Activated B cell treated with CpG ODN at 0.5 μM for 24 hours (primary cell): Measurements from ENCODE around the gene P4HB. TPM values are rescaled to one million over a fixed set of nuclear protein-coding genes. Genes with fewer than 3 reads are reported as not detected.

Source experiments
- ATAC-seq: fragments of 200-7000 bp; cut with Tn5 transposase; one replicate; pipeline ENCODE4 v1.10.0; 2021; ENCODE audit warnings: low read depth, mild to moderate bottlenecking, moderate library complexity
- CTCF ChIA-PET: fragments of 350-600 bp; sonication (Branson Sonifier 250); formaldehyde crosslinking; loops from one replicate; lab custom pipeline; 2021; ENCODE audit warnings: antibody characterized with exemption; lab: Charles Lee
- POLR2A ChIA-PET: fragments of 350-600 bp; sonication (Branson Sonifier 250); formaldehyde crosslinking; loops from one replicate; lab custom pipeline; 2021; ENCODE audit warnings: antibody characterized with exemption; lab: Charles Lee
- DNase-seq: peaks from one replicate; pipeline ENCODE4 v3.0.0; 2022
- H3K27ac Mint-ChIP-seq: one replicate; pipeline ENCODE4 v1.8.0; 2020; ENCODE audit warnings: mixed read lengths
- H3K27me3 Mint-ChIP-seq: one replicate; pipeline ENCODE4 v1.8.0; 2021; ENCODE audit warnings: mixed read lengths
- H3K36me3 Mint-ChIP-seq: one replicate; pipeline ENCODE4 v1.8.0; 2021; ENCODE audit warnings: low read depth, mixed read lengths
- H3K4me1 Mint-ChIP-seq: one replicate; pipeline ENCODE4 v1.8.0; 2021; ENCODE audit warnings: mixed read lengths
- H3K4me3 Mint-ChIP-seq: one replicate; pipeline ENCODE4 v1.8.0; 2020; ENCODE audit warnings: mild to moderate bottlenecking, mixed read lengths
- H3K9me3 Mint-ChIP-seq: one replicate; pipeline ENCODE4 v1.8.0; 2020; ENCODE audit warnings: mixed read lengths
- intact Hi-C: fragments of 100-400 bp; cut with micrococcal nuclease; formaldehyde crosslinking; loops from one replicate; pipeline ENCODE4 v1.15.1; 2024
- total RNA-seq: library from RNA; stranded (reverse); gene quantifications from 2 replicates; pipeline ENCODE4 v1.2.3, GENCODE V29; 2022
- TF ChIP-seq, protein P1 (sequence below): fragments of 200-600 bp; IDR thresholded peaks from one replicate; pipeline ENCODE4 v1.8.0; 2022; ENCODE audit warnings: antibody characterized with exemption, mild to moderate bottlenecking

P4HB gene
- total RNA-seq, 1 donor from 2014 or later = 225 TPM

DNA sequence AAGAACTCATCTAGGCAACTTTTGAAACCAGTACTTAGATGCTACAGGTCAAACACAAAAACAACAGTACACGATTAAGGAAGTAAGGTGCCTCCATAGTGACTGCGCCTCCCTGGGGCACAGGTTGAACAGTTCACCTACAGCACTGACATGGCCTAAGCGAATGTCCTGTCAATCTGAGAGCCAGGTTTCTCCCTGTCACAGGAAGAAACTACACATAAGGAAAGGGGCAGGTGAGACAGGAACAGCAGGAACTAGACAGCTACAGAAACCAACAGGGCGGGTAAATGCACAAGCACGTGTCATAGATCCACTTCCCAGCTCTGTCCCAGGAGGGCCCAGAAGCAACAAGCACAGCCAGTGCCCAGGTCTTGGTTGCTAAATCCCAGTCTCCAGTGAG is 18.8 kb upstream of the P4HB start:
- Mint-ChIP-seq H3K36me3 (peaks cover 40% of the 10 kb centered on the region), H3K27me3 (no peaks in the 10 kb centered on the region), H3K4me1 (no peaks in the 10 kb centered on the region), H3K9me3 (no peaks in the 10 kb centered on the region), H3K27ac (no peak overlapping the region), H3K4me3 (no peak overlapping the region)
- DNase-seq = no peak
- ATAC-seq = no peak
- ChIA-PET POLR2A (no interaction called here), CTCF (no interaction called here)
- intact Hi-C loops = no loop called here
- TF ChIP-seq, protein P1, sequence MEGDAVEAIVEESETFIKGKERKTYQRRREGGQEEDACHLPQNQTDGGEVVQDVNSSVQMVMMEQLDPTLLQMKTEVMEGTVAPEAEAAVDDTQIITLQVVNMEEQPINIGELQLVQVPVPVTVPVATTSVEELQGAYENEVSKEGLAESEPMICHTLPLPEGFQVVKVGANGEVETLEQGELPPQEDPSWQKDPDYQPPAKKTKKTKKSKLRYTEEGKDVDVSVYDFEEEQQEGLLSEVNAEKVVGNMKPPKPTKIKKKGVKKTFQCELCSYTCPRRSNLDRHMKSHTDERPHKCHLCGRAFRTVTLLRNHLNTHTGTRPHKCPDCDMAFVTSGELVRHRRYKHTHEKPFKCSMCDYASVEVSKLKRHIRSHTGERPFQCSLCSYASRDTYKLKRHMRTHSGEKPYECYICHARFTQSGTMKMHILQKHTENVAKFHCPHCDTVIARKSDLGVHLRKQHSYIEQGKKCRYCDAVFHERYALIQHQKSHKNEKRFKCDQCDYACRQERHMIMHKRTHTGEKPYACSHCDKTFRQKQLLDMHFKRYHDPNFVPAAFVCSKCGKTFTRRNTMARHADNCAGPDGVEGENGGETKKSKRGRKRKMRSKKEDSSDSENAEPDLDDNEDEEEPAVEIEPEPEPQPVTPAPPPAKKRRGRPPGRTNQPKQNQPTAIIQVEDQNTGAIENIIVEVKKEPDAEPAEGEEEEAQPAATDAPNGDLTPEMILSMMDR = no peak

DNA sequence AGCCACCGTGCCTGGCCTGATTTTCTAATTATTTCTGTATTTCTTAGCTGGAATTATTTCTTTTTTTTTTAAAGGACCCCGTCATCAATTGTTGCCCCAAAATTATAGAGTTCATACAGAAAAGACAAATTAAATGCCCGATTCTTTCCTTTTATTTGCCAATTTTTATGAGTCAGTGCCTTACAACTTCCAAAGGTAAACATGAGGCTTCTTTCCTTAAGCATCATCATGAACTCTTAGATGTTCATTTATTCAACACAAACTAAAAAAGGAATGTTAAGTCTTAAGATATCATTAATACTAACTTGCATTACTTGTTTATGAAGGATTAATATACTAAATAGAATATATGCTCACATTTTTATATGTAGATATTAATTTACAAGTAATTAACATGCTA is 18.0 kb upstream of the P4HB start:
- intact Hi-C loops = no loop called here
- TF ChIP-seq, protein P1 = no peak
- Mint-ChIP-seq H3K36me3 (peaks cover 35% of the 10 kb centered on the region), H3K27ac (no peak overlapping the region), H3K9me3 (no peaks in the 10 kb centered on the region), H3K27me3 (no peaks in the 10 kb centered on the region), H3K4me3 (no peak overlapping the region), H3K4me1 (peaks cover 6% of the 10 kb centered on the region)
- ATAC-seq (no peak), DNase-seq (no peak)
- CTCF ChIA-PET = no interaction called here
- POLR2A ChIA-PET = no interaction called here

DNA sequence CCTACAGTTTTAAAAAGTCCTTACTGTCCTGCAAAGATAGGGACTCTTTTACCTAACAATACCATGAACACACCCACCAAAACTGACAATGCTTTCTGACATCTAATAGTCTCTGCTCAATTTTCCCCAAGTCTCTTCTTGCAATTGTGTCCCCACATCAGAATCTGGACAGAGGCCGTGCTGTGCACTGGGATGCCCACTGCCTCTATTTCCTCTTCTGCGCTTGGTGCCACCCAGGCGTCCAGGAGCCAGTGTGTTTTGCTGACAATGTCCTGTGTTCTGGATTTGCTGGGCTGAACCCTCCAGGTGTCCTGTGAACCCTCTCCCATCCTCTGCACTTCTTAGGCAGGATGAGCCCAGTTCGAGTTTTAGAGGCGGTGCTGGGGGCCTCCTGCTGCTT is 17.2 kb upstream of the P4HB start:
- TF ChIP-seq, protein P1 = no peak
- POLR2A ChIA-PET = no interaction called here
- intact Hi-C loops = no loop called here
- Mint-ChIP-seq H3K4me3 (no peak overlapping the region), H3K27ac (no peak overlapping the region), H3K27me3 (no peaks in the 10 kb centered on the region), H3K9me3 (no peaks in the 10 kb centered on the region), H3K4me1 (peaks cover 14% of the 10 kb centered on the region), H3K36me3 (peaks cover 32% of the 10 kb centered on the region)
- DNase-seq (no peak), ATAC-seq (no peak)
- CTCF ChIA-PET = no interaction called here

DNA sequence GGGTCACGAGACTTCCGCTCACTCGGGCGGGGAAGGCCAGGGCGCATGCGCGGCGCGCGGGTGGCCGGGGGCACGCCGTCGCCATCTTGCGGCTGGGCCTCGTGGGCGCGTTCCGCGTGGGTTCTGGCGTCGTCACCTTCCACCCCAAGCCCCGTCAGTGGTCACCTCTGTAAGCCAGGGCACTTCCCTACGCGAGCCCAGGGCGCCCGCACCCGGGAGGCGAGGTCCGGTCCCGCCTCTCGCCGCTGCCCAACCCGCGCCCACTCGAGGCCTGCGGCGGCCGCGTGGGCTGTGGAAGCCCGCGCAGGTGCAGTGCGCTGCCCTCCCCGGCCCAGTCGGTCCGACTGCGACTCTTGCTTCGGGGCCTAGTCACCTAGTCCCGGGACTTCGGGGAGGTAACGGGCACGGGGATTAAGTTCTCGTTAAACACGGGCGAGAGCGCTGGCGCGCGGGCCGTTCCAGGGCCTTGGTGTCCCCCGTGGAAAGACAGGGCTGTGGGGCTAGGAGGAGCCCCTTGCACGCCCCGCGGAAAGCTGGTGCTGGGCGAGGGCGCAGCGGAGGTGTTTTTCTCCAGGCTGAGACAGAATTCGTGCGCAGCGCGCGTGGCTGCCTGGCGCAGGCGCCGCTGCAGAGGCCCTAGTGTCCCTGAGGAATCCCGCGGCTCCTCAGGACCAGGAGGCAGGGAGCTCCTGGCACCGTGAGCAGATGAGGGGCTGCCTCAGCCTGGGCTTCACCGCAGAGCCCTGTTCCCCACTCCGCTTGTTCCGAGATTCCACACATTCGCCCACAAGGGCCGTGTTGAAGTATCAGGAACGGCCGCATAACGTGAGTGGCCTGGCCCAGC is 11.3 kb upstream of the P4HB start:
- Mint-ChIP-seq H3K4me3 (peak overlapping the region; percentile 87), H3K27me3 (no peaks in the 10 kb centered on the region), H3K27ac (peak overlapping the region; percentile 93), H3K4me1 (peaks cover 39% of the 10 kb centered on the region), H3K9me3 (no peaks in the 10 kb centered on the region), H3K36me3 (peaks cover 28% of the 10 kb centered on the region)
- intact Hi-C loops = loop anchor here (1.0 to 5.0 kb wide), 5 partner anchors 10 to 151 kb away; partner anchors contain the start of genes ALYREF, ANAPC11, CENPX and LRRC45
- ATAC-seq (peak; percentile 18), DNase-seq (peak; percentile 96)
- ChIA-PET CTCF (no interaction called here), POLR2A (interaction anchor here (0.5 to 5.7 kb wide), 16 partner anchors 9 to 551 kb away, joined by 3 to 77 read pairs (median 4); partner anchors contain the start of genes ARL16, FAAP100, HGS and MAFG)
- TF ChIP-seq, protein P1 = no peak

DNA sequence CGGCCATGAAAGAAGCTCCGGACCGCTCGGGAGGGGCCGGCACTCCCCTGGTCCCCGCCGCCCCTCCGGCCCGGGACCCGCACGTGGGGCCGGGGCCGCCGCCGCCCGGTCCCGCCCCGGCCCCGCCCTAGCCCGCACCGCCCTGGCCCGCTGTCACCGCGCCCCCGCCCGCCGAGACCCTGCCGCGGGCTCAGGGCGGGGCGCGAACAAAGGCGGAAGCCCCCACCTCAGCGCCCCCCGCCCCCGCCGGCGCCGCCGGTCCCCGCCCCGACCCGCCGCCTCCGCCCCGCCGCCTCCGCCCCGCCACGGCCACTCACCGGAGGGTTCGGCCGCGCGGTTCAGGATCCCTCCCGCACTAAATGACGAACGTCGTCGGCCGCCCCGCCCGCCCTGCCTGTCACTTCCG is 10.6 kb upstream of the P4HB start, which contains the start of gene ARHGDIA:
Gene ARHGDIA (minus strand): TSS at position 357 of the 406 bp plus-strand sequence. CDS start 1,407 bp downstream, outside the sequence.
- H3K27ac Mint-ChIP-seq = peak within 1 kb of the TSS; percentile 93
- TF ChIP-seq, protein P1 = no peak
- H3K9me3 Mint-ChIP-seq = no peaks in the 10 kb centered on the region
- peaks cover 28% of the 10 kb centered on the region for H3K36me3 Mint-ChIP-seq
- H3K4me1 Mint-ChIP-seq = peaks cover 39% of the 10 kb centered on the region
- peak within 1 kb of the TSS; percentile 87 for H3K4me3 Mint-ChIP-seq
- intact Hi-C loops = loop anchor here (1.0 to 5.0 kb wide), 4 partner anchors 10 to 151 kb away; partner anchors contain the start of genes CENPX, LRRC45, MAFG and SIRT7
- peak; percentile 59 for ATAC-seq
- no peak for DNase-seq
- H3K27me3 Mint-ChIP-seq = no peaks in the 10 kb centered on the region
- ChIA-PET POLR2A (interaction anchor here (0.5 to 5.7 kb wide), 12 partner anchors 10 to 551 kb away, joined by 3 to 77 read pairs (median 7); partner anchors contain the start of genes ARL16, FAAP100, HGS and MAFG), CTCF (interaction anchor here (1.1 kb wide), 1 partner anchor 235 kb away, joined by 3 read pairs; the partner anchor contains the start of gene NPLOC4)
